D341Med (cell line): Measurements from ENCODE around the gene TCN1.

Experiments used
- DNase-seq: peaks from one replicate; pipeline ENCODE4 v3.0.0; 2012; ENCODE audit warnings: low spot score

The TCN1 gene

DNA sequence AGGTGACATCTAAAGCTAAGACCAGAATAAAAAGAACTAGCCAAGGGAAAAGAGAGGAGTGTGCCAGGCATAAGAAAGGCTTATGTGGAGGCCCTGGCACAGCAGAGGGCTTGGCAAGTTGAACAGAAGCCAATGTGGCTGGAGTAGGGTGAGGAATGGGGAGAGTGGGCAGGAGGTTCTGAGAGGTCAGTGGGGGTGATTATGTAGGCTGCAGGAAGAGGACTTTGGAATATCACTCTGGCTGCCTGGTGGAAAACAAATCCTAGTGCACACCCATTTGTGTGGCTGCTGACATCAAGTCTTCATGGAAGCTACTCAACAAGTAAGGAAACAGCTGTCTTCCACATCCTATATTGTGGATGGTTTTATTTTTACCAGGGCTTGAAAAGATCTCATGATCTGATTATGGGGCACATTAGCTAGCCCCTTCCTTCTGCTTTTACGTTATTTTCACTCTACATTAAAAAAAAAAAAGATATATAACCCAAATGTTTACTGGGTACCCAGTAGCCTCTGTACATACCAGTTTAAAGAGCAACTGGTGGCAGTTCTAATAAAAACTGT is 59.2 kb downstream of the TCN1 start:
- no peak for DNase-seq

DNA sequence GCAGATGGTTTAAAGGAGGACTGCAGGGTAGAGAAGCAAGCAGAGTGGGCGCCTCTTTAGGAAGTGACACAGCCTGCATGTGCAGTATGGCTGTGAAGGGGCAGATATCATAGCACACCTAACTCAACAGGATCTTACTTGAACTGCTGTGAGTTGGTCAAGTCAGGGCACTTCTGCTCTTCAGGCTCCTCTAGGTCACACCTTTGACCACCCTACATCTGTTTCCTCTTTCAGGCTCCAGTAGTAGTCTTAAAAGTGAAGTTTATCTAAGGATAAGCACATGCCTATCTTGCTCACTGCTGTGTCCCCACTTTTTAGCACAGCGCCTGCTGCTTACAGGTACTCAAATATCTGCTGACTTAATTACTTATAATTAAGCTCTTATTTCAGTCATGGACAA is 62.2 kb downstream of the TCN1 start:
- no peak for DNase-seq
